M059J (cell line): ENCODE results near the gene RPTOR. TPM values are rescaled to one million over a fixed set of nuclear protein-coding genes. Genes with fewer than 3 reads are reported as not detected.

Source experiments
- DNase-seq: peaks from one replicate; pipeline ENCODE4 v3.0.0-alpha.2; 2012; ENCODE audit warnings: low read depth
- total RNA-seq: library from RNA; depleted of rRNA; stranded (reverse); fragments of >200 nt; shearing (Covaris generic); gene quantifications from 2 replicates; pipeline ENCODE4 v1.2.3, GENCODE V29; 2014

Gene RPTOR
- total RNA-seq, 1 experiment from 2014 or later, result 20.8 TPM

GRCh38 chr17:80907281-80907680, 362.6 kb downstream of the RPTOR start:
- no peak for DNase-seq

GRCh38 chr17:80908211-80908610, 363.6 kb downstream of the RPTOR start:
- no peak for DNase-seq

GRCh38 chr17:80908776-80909175, 364.1 kb downstream of the RPTOR start:
- no peak for DNase-seq

GRCh38 chr17:80909635-80910034, 365.0 kb downstream of the RPTOR start:
- DNase-seq, result no peak

GRCh38 chr17:80910043-80910442, 365.4 kb downstream of the RPTOR start:
- DNase-seq, result no peak

- DNase-seq, result no peak
Observed at GRCh38 chr17:80912476-80912875, 367.8 kb downstream of the RPTOR start.

GRCh38 chr17:80913928-80914821, 369.5 kb downstream of the RPTOR start:
- DNase-seq, result no peak

GRCh38 chr17:80916246-80916645, 371.6 kb downstream of the RPTOR start:
- no peak for DNase-seq

- no peak for DNase-seq
Observed at GRCh38 chr17:80917716-80918560, 373.3 kb downstream of the RPTOR start.

- no peak for DNase-seq
Observed at GRCh38 chr17:80918731-80919130, 374.1 kb downstream of the RPTOR start.

- DNase-seq, result no peak
Observed at GRCh38 chr17:80919331-80920311, 375.0 kb downstream of the RPTOR start.

GRCh38 chr17:80920441-80920840, 375.8 kb downstream of the RPTOR start:
- no peak for DNase-seq

- no peak for DNase-seq
Observed at GRCh38 chr17:80921159-80921558, 376.5 kb downstream of the RPTOR start.

GRCh38 chr17:80921741-80922579, 377.3 kb downstream of the RPTOR start:
- DNase-seq, result no peak

- DNase-seq, result no peak
Observed at GRCh38 chr17:80922580-80923160, 378.0 kb downstream of the RPTOR start.

GRCh38 chr17:80923211-80924110, 378.8 kb downstream of the RPTOR start:
- DNase-seq, result no peak

GRCh38 chr17:80924111-80924806, 379.6 kb downstream of the RPTOR start:
- DNase-seq, result no peak

GRCh38 chr17:80924807-80925610, 380.4 kb downstream of the RPTOR start:
- no peak for DNase-seq
